Measurements from ENCODE around the gene REC8. TPM values are rescaled to one million over a fixed set of nuclear protein-coding genes. Genes with fewer than 3 reads are reported as not detected.

Gene REC8
- total RNA-seq, 1 experiment from 2014 or later, result 7.6 TPM

GRCh38 chr14:24155100-24155499 is 16.8 kb upstream of the REC8 start:
- no peak overlapping the region for H3K9ac ChIP-seq (ENCODE audit: low read length)
- ATAC-seq, result no peak
- H3K36me3 ChIP-seq (ENCODE audit: control insufficient read depth in 1 of 2, insufficient read depth in 2 of 2, low read length in 2 of 2), result peaks cover 46 to 57% of the 10 kb centered on the region in 2 experiments
- no peak overlapping the region for H2AFZ ChIP-seq (ENCODE audit: low read depth, low read length, poor library complexity, severe bottlenecking)
- H3K4me1 ChIP-seq (ENCODE audit: control insufficient read depth in 1 of 2, insufficient read depth in 2 of 2, low read length in 2 of 2), result peaks cover under 1% of the 10 kb centered on the region in 2 experiments; a peak in 2 of 4 replicates
- peaks cover 8% of the 10 kb centered on the region; the same call in 1 of the 2 replicates for H3K79me2 ChIP-seq (ENCODE audit: insufficient read depth, low read length)
- no peak overlapping the region for H3K27ac ChIP-seq (ENCODE audit: low read depth, low read length)
- H3K4me2 ChIP-seq (ENCODE audit: low read length), result no peak overlapping the region
- CTCF ChIA-PET, result interaction anchor here (1.9 kb wide), 1 partner anchor 9 kb away, joined by 7 read pairs; the partner anchor contains the start of gene PSME2
- DNase-seq (ENCODE audit: low read depth, low spot score), result no peak
- intact Hi-C loops (cut with micrococcal nuclease), result no loop called here
- no TSS peak for BruUV-seq (replicated peaks)
- no peak overlapping the region for H3K4me3 ChIP-seq (replicated peaks in 1 of 2; ENCODE audit: low read depth in 1 of 2, low read length in 2 of 2)
- TF ChIP-seq YY1 (IDR thresholded peaks at IDR 0.05; ENCODE audit: extremely low read depth, insufficient replicate concordance, low read depth, low read length) (no peak), EGR1 (IDR thresholded peaks at IDR 0.05; ENCODE audit: low read depth) (no peak), REST (IDR thresholded peaks at IDR 0.05; ENCODE audit: low read depth) (no peak), POLR2A (IDR thresholded peaks at IDR 0.05; ENCODE audit: borderline replicate concordance, extremely low read depth, insufficient read depth, insufficient read length) (no peak)
- H3K9me3 ChIP-seq (ENCODE audit: control insufficient read depth in 1 of 2, insufficient read depth in 1 of 2, low read depth in 1 of 2, low read length in 2 of 2), result no peaks in the 10 kb centered on the region
- RAD21 ChIA-PET (ENCODE audit: low non-redundant PET in 1 of 2, low total read pairs in 2 of 2, uncharacterized antibody in 2 of 2, unreplicated experiment in 2 of 2), result no interaction called here
- no peaks in the 10 kb centered on the region for H3K9me2 ChIP-seq (ENCODE audit: insufficient read depth)
- H4K20me1 ChIP-seq (ENCODE audit: insufficient read depth), result no peaks in the 10 kb centered on the region
- POLR2A ChIA-PET, result interaction anchor here (1.0 kb wide), 1 partner anchor 41 kb away, joined by 3 read pairs; the partner anchor contains the start of gene DCAF11
- H3K27me3 ChIP-seq (ENCODE audit: insufficient read depth, low read length), result no peaks in the 10 kb centered on the region

- H3K9me3 ChIP-seq (ENCODE audit: control insufficient read depth in 1 of 2, insufficient read depth in 1 of 2, low read depth in 1 of 2, low read length in 2 of 2), result no peaks in the 10 kb centered on the region
- no peak for ATAC-seq
- no peaks in the 10 kb centered on the region for H3K27me3 ChIP-seq (ENCODE audit: insufficient read depth, low read length)
- H3K79me2 ChIP-seq (ENCODE audit: insufficient read depth, low read length), result peaks cover 2% of the 10 kb centered on the region; the same call in 1 of the 2 replicates
- peaks cover 29 to 46% of the 10 kb centered on the region in 2 experiments for H3K36me3 ChIP-seq (ENCODE audit: control insufficient read depth in 1 of 2, insufficient read depth in 2 of 2, low read length in 2 of 2)
- no peak overlapping the region for H3K4me3 ChIP-seq (replicated peaks in 1 of 2; ENCODE audit: low read depth in 1 of 2, low read length in 2 of 2)
- POLR2A ChIA-PET, result interaction anchor here (1.2 kb wide), 1 partner anchor 10 kb away, joined by 4 read pairs; no protein-coding TSS in a partner anchor
- no TSS peak for BruUV-seq (replicated peaks)
- peaks cover 10 to 18% of the 10 kb centered on the region in 2 experiments for H3K4me1 ChIP-seq (ENCODE audit: control insufficient read depth in 1 of 2, insufficient read depth in 2 of 2, low read length in 2 of 2)
- intact Hi-C loops (cut with micrococcal nuclease), result no loop called here
- TF ChIP-seq SP1 (IDR thresholded peaks at IDR 0.05; ENCODE audit: low read depth) (no peak), JUND (IDR thresholded peaks at IDR 0.05) (no peak), ZBTB33 (IDR thresholded peaks at IDR 0.05; ENCODE audit: extremely low read depth, insufficient replicate concordance, low read length) (no peak), EZH2phosphoT487 (IDR thresholded peaks at IDR 0.05; ENCODE audit: borderline replicate concordance) (no peak), POLR2A (IDR thresholded peaks at IDR 0.05; ENCODE audit: borderline replicate concordance, extremely low read depth, insufficient read depth, insufficient read length) (no peak), EGR1 (IDR thresholded peaks at IDR 0.05; ENCODE audit: low read depth) (no peak), ZFX (IDR thresholded peaks at IDR 0.05) (no peak), EZH2 (IDR thresholded peaks at IDR 0.05) (no peak), ATF3 (IDR thresholded peaks at IDR 0.05) (no peak)
- no peaks in the 10 kb centered on the region for H3K9me2 ChIP-seq (ENCODE audit: insufficient read depth)
- RAD21 ChIA-PET (ENCODE audit: low non-redundant PET in 1 of 2, low total read pairs in 2 of 2, uncharacterized antibody in 2 of 2, unreplicated experiment in 2 of 2), result no interaction called here
- H2AFZ ChIP-seq (ENCODE audit: low read depth, low read length, poor library complexity, severe bottlenecking), result no peak overlapping the region
- DNase-seq (ENCODE audit: low read depth, low spot score), result no peak
- H3K27ac ChIP-seq (ENCODE audit: low read depth, low read length), result no peak overlapping the region
- H3K4me2 ChIP-seq (ENCODE audit: low read length), result no peak overlapping the region
- CTCF ChIA-PET, result no interaction called here
- no peaks in the 10 kb centered on the region for H4K20me1 ChIP-seq (ENCODE audit: insufficient read depth)
- H3K9ac ChIP-seq (ENCODE audit: low read length), result no peak overlapping the region
Observed at GRCh38 chr14:24156840-24157239, 15.0 kb upstream of the REC8 start.

Data from HCT116 (cell line).